ENCODE measurements around the gene IRF1. TPM values are rescaled to one million over a fixed set of nuclear protein-coding genes. Genes with fewer than 3 reads are reported as not detected.
"Not testable (repeated sequence)": the region's sequence is repeated elsewhere in the genome, so short reads cannot be mapped to it uniquely, and the experiment has no call there.

Gene IRF1
- total RNA-seq, 1 experiment from 2014 or later: 1.8 TPM

- DNase-seq (ENCODE audit: low read depth, low spot score): no peak
Measured at GRCh38 chr5:132491368-132492364, 1.1 kb upstream of the IRF1 start.

GRCh38 chr5:132489871-132490483 lies 596 bp downstream of the IRF1 start:
- DNase-seq (ENCODE audit: low read depth, low spot score): no peak
- in situ Hi-C loops (cut with HindIII; ENCODE audit: low pct_unique_long_range_greater_than_20kb, low sequenced_read_pairs): no loop called here

More at GRCh38 chr5:132491368-132492364, 1.1 kb upstream of the IRF1 start:
- in situ Hi-C loops (cut with HindIII; ENCODE audit: low pct_unique_long_range_greater_than_20kb, low sequenced_read_pairs): no loop called here

- in situ Hi-C loops (cut with HindIII; ENCODE audit: low pct_unique_long_range_greater_than_20kb, low sequenced_read_pairs): no loop called here
- DNase-seq (ENCODE audit: low read depth, low spot score): no peak
Measured at GRCh38 chr5:132489051-132489770, 1.4 kb downstream of the IRF1 start.

GRCh38 chr5:132488590-132488989 lies 2.0 kb downstream of the IRF1 start:
- in situ Hi-C loops (cut with HindIII; ENCODE audit: low pct_unique_long_range_greater_than_20kb, low sequenced_read_pairs): no loop called here
- no peak for DNase-seq (ENCODE audit: low read depth, low spot score)

- DNase-seq (ENCODE audit: low read depth, low spot score): no peak
- in situ Hi-C loops (cut with HindIII; ENCODE audit: low pct_unique_long_range_greater_than_20kb, low sequenced_read_pairs): no loop called here
Measured at GRCh38 chr5:132487841-132488555, 2.6 kb downstream of the IRF1 start.

GRCh38 chr5:132487095-132487428 lies 3.5 kb downstream of the IRF1 start:
- in situ Hi-C loops (cut with HindIII; ENCODE audit: low pct_unique_long_range_greater_than_20kb, low sequenced_read_pairs): no loop called here
- DNase-seq (ENCODE audit: low read depth, low spot score): no peak

GRCh38 chr5:132486318-132487094 lies 4.1 kb downstream of the IRF1 start:
- in situ Hi-C loops (cut with HindIII; ENCODE audit: low pct_unique_long_range_greater_than_20kb, low sequenced_read_pairs): no loop called here
- no peak for DNase-seq (ENCODE audit: low read depth, low spot score)

GRCh38 chr5:132485641-132486317 lies 4.8 kb downstream of the IRF1 start:
- in situ Hi-C loops (cut with HindIII; ENCODE audit: low pct_unique_long_range_greater_than_20kb, low sequenced_read_pairs): no loop called here
- no peak for DNase-seq (ENCODE audit: low read depth, low spot score)

GRCh38 chr5:132484876-132485640 lies 5.5 kb downstream of the IRF1 start:
- in situ Hi-C loops (cut with HindIII; ENCODE audit: low pct_unique_long_range_greater_than_20kb, low sequenced_read_pairs); DNase-seq (ENCODE audit: low read depth, low spot score): not testable (repeated sequence)

- in situ Hi-C loops (cut with HindIII; ENCODE audit: low pct_unique_long_range_greater_than_20kb, low sequenced_read_pairs): no loop called here
- no peak for DNase-seq (ENCODE audit: low read depth, low spot score)
Measured at GRCh38 chr5:132484391-132484725, 6.2 kb downstream of the IRF1 start.

- no peak for DNase-seq (ENCODE audit: low read depth, low spot score)
- in situ Hi-C loops (cut with HindIII; ENCODE audit: low pct_unique_long_range_greater_than_20kb, low sequenced_read_pairs): no loop called here
Measured at GRCh38 chr5:132483661-132484390, 6.7 kb downstream of the IRF1 start.

- DNase-seq (ENCODE audit: low read depth, low spot score): no peak
- in situ Hi-C loops (cut with HindIII; ENCODE audit: low pct_unique_long_range_greater_than_20kb, low sequenced_read_pairs): no loop called here
Measured at GRCh38 chr5:132483101-132483500, 7.5 kb downstream of the IRF1 start.

GRCh38 chr5:132481596-132482211 lies 8.9 kb downstream of the IRF1 start:
- no peak for DNase-seq (ENCODE audit: low read depth, low spot score)

GRCh38 chr5:132480893-132481595 lies 9.5 kb downstream of the IRF1 start:
- no peak for DNase-seq (ENCODE audit: low read depth, low spot score)
- in situ Hi-C loops (cut with HindIII; ENCODE audit: low pct_unique_long_range_greater_than_20kb, low sequenced_read_pairs): no loop called here

More at GRCh38 chr5:132481596-132482211, 8.9 kb downstream of the IRF1 start:
- in situ Hi-C loops (cut with HindIII; ENCODE audit: low pct_unique_long_range_greater_than_20kb, low sequenced_read_pairs): no loop called here
